NCI-H226 (cell line): ENCODE data around the gene JARID2.
"Not testable (repeated sequence)": the region's sequence is repeated elsewhere in the genome, so short reads cannot be mapped to it uniquely, and the experiment has no call there.

ENCODE experiments used
- DNase-seq: peaks from one replicate; pipeline ENCODE4 v3.0.0-alpha.2; 2015

The JARID2 gene

DNA sequence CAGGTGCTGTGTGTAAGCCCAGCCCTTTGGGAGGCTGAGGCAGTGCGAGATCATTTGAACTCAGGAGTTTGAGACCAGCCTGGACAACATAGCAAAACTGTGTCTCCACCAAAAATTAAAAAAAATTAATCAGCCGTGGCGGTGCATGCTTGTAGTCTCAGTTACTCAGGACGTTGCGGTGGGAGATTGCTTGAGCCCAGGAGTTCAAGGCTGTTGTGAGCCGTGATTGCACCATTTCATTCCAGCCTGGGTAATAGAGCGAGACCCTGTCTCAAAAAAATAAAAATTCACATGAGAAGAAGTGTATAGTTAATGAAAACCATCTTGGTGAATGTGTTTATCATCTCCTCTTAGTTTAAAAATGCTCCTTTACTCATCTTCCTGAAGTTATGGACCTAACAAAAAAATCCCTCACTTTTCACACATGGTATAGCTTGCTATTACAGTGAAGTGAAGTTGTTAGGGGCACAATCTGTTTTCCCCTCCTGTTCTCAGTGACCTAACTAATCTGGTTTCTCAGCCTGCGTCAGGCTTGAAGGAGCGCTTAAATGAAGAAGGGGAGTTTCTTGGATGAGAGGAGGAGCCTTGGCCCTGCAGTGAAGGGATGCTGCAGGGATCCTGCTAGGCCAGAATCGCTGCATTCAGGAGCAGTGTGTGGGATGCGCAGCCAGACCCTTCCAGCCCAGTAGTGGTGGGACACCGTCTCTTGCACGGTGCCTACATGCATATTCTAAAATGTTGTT, 45.3 kb downstream of the JARID2 start:
- no peak for DNase-seq

DNA sequence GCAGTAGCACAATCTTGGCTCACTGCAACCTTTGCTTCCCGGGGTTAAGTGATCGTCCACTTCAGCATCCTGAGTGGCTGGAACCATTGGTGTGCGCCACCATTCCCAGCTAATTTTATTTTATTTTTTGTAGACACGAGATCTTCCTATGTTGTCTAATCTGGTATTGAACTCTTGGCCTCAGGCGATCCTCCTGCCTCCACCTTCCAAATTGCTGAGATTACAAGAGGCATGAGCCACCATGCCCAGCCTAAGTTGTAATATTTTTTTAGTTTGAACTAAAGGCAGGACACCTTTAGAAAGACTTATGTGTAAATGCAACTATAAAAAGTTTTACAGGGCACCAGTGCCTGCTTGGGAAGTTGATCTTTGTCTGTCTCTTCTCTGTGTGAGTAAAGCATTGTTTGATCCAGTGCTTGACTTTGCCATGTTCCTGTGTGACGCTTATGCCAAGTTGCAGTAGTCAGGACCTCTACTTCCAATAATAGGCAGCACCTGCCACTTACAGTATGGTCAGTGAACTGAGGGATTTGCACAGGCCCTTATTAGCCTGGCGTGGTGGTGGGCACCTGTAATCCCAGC, 46.9 kb downstream of the JARID2 start:
- DNase-seq: no peak

DNA sequence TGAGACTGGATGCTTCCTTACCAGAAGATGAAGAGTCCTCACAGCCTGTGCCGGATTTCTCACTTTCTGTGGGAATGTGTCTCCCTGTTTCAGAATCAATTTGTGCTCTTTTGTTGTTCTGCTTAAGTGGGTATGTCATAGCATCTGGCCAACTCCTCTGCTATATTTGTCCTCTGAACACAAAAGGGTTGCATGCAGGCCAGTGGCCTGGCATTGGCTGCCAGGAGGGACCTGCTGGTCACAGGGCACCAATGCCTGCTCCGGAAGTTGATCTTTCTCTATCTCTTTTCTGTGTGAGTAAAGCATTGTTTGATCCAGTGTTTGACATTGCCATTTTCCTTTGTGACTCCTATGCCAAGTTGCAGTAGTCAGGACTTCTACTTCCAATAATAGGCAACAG, 47.8 kb downstream of the JARID2 start:
- no peak for DNase-seq

DNA sequence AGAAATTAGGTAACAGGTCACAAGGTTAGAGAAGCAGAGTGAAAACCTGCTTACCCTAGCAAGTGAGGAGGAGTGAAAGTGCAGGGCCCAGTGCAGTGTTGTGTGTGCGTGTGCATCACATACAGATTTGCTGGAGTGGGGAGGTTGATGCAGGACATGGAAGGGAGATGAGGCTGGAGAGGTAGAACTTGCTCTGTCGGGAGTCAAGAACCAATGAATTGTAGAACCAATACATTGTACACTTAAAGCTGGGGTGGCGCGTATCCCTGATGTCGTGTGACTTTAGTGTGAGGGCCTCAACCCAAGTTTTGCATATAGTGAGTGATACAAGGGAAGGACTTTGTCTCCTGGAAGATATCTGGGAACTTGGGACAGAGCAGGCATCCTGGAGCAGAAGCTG, 48.6 kb downstream of the JARID2 start:
- no peak for DNase-seq

DNA sequence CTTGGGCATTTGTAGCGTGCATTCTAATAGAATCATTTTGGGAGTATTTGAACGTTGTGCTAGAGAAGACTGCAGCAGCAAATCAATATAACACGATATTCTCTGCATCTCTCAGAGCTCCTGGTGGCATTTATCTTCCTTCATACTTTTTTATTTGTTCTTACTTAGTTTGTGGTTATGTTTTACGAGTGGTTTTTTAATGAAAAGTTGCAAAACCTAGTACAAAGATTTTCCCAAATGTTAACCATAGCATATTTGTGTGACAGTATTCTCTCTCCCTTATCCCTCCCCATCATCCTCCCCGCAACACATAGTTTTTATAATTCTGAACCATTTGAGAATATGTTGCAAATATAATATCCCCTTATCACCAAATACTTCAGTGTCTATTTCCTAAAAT, 50.4 kb downstream of the JARID2 start:
- DNase-seq: no peak

DNA sequence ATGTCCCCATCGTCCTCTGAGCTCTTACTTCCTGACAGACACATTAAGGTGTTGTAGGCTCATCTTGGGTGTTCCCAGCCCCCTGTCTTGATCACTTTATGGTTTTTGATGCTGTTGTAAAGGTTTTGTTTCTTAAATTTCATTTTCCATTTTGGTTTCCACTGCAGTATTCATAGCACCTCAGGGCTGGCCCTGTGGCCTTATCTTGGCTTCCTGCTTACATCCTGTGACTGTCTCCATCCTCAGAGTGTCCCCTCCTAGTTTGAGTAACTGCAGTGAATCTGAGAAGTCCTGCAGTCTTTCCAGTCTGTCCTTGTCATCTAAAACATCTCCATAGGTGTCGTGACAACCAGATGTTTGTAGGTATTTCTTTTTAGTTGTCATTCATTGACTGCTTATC, 50.9 kb downstream of the JARID2 start:
- DNase-seq: no peak

DNA sequence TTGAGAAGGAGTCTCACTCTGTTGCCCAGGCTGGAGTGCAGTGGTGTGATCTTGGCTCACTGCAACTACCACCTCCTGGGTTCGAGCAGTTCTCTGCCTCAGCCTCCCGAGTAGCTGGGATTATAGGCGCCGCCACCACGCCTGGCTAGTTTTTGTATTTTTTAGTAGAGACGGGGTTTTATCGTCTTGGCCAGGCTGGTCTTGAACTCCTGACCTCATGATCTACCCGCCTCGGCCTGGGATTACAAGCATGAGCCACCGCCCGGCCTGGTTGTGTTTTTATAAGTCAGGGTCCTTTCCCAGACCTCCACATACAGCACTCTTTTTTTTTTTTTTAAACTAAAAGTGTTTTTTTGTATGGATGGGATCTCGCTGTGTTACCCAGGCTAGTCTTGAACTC, 51.3 kb downstream of the JARID2 start:
- DNase-seq: not testable (repeated sequence)

DNA sequence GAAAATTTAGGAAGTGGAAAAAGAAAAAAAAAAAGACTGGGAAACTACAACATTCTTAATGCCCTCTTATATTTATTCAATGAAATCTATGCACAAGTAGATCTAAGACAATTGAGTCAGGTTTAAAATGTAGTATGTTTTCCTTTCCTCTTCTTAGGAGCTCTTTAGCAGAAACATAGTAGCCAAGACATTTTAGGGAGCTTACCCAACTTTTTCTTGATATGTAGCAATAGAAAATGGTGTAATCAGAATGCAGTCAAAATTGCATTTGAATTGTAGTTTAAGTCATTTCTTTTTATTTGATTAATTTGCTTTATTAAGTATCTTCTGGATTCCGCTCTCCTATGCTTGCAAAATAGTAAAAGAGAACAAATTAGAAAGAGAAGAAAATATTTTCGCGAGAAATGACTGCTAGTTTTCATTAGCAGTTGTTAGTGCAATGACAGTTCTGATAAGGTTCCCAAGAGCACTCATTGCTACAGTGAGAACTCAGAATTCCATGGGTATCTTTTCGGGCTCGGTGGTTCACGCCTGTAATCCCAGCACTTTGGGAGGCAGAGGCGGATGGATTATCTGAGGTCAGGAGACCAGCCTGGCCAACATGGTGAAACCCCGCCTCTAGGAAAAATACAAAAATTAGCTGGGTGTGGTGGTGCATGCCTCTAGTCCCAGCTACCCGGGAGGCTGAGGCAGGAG, 52.2 kb downstream of the JARID2 start:
- DNase-seq: no peak

DNA sequence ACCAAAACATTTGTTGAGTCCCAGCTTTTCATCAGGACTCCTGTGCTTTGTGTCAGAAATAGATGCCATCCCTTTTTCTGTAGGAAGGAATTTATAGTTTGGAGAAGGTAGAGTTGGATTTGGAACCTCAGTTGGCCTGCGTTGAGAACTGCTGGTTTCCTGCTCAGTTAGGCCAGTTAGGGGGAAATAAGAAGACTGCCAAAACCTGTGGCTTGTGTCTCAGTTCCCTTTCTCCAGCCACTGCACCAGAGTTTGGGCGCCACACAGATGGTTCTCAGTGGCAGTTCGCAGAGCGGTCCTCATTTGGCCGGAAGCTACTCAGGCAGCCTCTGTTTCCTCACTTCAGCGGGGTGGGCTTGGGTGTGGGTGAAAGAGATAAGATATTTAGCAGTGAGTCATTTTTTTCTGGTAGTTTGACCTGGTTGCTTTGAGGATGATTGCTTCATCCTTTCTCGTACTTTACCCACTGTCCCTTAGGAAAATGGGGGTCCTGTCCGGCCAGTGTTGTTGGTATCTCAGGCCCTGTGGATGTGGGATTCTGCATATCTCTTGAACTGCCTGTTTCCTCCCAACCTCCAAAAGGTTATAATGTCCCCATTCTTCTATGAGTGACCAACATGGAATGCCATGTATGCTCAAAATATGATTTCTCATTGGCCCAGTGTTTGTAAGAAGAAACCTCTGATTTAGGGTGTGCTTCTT, 53.7 kb downstream of the JARID2 start:
- peak; percentile 74 for DNase-seq

DNA sequence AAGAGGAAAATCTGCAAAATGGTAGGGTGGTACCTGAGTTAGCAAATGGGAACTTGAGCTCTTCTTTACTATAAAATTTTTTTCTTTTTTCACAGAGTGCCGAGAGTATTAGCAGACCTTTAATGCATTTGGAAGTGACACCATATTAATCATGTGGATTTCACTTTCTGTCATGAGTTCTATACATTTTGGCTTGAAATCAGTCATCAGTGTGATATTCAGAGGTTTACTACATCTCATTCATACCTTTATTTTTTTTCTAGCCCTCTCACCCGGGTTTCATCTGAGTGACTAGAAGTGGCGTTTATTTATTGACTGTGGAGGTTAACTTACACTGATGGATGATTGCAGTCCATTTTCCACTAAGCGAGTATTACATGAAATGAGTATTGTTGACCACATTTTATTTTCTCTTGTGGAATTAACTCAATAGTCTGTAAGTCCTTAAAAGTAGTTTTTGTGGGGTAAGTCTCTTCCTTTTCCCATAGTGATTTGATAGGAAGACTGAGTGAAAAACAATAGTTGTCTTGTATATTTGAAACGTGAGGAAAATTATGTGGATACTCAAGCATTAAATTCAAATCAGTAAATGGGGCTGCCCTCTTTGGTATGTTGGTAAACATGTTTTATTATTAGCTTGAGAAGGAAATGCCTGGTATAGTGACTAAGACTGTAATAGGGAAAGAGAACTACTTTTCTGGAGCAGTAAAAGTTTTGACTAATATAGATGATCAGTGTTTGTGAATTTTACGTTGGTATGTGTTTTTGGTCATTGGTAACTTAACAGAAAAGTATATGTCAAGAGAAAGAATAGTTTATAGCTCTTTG, 55.5 kb downstream of the JARID2 start:
- no peak for DNase-seq

DNA sequence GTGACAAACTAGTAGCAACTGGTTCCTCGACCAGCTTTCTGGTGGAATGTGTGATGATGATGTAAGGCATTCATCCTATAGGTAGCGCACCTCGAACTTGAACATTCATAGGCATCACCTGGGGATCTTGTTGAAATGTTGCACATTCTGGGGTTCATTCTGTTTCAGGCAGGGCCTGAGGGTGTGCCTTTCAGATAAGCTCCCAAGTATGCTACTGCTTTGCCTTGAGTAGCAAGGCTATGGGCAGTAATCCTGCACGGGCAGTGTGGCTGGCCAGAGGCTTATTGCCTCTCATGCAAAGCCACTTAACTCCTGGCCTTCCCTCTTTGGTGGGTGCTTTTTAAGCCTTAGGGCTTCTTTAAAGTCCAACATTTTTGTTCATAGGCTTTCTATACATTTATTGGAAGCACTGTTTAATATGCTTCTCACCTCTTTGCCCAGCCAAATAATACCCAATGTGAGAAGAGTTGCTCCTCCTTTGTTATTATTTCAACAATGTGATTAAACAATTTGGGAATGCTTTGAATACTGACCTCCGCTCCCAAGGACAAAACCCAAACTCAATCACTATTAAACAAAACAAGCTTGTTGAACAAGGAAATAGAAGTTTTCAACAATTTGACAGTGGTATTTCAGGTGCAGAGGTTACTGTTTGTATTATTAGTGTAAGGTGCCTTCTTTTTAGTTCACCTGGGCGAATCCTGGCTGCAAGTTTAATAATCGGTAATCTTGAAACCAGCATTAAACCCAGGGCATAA, 57.5 kb downstream of the JARID2 start:
- DNase-seq: no peak

DNA sequence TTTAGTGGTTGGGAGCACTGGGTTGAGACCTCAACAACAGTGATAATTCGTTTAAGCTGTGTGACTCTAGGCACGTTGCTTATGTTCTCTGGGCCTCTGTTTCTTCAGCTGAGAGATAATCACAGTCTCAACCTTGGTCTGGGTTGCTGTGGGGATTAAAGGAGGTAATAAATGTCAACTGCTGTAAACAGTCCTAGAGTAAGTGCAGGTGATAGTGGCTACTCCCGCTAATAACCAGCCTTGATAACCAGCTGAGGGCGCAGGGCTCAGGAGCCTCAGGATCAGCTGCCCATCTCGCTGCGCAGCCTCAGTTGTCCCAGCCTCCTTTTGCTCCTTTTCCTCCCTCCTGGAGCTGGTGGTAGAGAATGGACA, 58.0 kb downstream of the JARID2 start:
- DNase-seq: no peak

DNA sequence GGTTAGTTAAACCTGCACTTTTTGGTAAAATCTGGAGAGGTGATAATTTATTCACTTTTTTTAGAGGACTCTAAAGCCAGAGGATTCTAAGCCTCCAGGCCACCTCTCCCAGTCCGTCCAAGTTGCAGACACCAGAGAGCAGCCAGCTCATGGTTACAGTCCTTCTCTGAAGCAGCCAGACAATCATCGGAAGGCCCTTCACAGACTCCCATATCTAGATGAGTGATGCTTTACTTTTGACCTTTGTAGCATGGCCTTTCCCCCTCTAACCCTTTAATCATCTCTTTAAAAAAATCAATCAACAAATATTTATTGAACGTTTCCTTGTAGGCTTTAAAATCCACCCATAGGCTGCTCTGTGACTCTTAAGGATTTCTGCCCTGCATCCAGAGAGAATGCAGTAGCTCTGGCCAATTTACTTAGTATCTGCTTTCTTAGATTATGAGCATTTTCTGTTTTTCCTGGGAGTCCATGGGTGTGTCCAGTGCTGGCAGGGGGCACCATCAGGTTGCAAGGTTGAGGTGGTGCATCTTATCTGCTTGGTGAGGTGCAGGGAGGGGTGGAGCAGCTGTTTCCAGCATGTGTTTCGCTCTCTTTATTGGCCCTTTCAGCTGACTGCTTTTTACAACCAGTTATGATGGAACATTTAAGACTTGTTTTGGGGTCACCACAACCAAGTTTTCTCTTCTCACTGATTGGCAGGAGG, 58.6 kb downstream of the JARID2 start:
- no peak for DNase-seq

DNA sequence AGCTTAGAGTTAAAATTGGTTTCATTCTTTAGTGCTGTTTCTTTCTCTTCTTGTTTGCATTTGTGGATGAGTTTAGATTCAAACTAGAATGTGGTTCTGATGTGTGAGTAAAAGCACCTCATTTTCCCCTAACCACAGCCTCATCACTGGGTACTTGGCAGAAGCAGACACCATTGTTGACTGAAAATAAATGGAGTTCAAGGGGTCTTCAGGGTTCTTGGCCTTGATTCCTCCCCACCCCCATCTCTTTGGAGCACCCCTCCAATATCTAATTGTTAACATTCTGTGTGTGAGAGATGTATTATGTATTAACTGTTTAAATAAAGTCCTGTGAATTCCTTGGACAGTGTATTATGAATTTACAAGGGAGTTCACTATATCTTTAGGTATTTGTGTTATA, 59.6 kb downstream of the JARID2 start:
- no peak for DNase-seq

DNA sequence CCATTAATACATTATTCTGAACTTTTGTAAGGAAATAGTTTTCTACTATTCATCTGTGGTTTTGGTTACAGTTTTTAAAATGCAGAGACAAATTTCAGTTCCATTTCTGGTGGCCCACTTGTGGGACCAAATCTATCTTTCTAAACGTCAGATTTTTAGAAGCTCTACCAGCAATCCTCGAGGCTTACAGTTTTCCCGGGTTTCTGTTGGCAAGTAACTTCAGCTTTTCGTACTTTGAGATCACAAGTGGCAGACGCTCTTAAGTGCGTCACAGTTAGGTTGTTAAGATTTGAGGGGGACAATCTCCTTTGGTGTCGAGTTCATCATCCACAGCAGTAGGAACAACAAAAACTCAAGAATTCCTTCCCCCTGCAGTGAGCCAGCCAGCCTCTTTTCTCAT, 60.0 kb downstream of the JARID2 start:
- no peak for DNase-seq

DNA sequence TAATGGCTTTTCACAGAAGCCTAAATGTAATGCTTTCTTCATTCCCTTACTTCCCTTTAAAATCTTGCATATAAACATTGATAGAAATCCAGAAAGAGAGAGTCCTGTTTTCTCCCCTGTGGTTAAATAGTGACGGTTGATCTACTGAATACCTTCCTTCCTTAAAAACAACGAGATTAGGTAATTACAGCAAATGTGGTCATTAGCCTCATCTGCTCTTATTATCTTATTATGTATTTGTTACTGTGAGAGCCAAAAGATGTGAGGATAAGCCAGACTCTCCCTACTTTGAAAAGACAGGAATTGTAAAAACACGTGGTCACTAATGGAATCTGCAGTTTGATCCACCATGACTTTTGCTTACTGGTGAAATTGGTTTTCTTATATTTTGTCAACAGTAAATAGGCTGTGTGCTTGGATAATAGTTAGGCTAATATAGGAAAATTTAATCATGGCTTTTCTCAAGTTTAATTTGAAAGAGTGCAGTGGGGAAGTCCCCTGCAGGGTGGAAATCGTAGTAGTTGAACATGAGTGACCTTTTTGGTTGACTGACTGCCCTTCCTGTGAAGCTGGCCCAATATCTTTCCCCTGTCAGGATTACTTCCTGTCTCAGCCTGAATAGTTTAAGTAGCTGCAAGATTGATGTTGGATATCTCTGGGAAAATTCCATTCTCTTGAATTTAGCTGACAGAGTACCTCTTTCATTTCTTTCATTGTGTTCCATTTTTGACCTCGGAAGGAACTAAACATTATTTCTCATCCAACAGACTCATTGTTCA, 62.8 kb downstream of the JARID2 start:
- DNase-seq: peak; percentile 55

DNA sequence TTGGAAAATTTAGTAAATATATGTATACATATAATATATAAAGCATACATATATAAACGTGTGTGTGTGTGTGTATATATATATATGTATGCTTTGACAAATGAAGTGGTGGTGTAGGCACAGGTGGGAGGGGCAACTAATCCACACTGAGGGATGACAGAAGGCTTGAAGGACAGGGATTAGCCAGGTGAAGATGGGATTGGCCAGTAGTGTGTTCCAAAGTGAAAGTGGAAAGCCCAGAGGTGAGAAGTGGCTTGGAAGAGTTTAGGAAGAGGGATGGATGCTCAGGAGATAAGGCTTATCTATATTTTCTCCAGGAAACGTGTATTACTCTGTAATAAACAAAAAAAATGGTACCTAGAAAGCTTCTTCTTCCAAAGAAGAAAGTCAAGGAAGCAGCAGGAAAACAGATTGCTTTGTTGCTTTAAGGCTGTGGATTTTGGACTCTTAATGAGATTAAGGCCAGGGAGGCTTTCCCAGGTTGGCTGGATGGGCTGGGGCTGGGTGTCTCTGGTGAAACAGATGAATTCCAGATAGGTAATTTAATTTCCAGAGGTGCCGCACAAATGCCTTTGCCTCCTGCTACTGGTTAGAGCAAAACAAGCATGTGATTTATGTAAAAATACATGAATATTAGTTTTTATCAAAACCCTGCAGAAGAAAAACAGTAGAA, 63.9 kb downstream of the JARID2 start:
- no peak for DNase-seq

DNA sequence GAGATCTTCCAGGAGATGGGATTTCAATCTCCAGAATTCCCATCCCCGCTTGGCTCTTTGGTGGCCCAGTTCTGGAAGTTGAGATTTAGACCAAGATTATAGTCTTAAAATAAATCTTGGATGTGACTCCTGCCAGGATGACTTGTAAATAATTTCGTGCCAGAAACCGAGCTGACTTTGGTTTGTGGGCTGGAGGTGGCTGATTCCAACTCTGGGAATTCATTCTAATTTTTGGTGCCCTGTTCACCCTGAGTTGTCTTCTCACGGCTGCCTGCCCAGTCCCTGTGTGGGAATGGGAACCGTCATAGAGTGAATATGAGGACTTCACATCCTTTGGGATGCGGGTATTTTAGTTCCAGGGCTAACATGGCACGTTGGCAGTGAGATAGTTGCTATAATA, 64.8 kb downstream of the JARID2 start:
- no peak for DNase-seq

DNA sequence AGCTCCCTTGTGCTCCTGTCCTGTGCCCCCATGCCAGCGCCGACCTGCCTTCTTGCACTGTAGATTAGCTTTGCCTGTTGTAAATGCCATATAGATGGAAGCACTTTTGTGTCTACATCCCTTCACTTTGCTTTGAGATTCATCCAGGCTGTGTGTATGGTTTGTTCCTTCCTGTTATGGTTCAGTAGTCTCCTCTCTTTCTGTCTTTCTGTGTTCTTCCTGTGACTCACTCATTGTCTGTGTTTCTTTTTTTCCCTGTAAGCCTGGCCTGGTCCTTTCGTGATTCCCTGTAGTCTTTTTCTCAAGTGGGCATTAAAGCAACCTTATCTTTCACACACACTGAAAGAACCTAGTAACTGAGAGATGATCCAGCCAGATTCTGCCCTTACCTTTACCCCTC, 66.6 kb downstream of the JARID2 start:
- DNase-seq: no peak

DNA sequence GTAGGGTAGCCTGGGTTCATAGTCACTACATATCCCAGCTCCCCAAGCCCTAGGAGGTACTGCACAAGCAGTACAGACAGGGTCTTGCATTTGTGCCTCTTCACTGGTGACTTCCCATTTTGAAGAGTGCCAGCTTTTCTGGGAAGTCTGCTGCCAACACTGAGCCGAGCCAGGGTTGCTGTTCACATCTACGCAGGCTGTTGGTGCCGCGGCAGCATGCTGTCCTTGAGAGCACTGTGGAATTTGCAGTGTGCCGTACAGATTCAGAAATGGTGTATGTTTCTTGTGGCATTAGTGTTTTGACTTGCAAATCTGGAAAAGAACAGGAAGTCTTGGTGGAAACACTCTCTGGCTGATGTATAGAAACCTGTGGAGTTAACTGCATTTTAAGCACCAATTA, 67.5 kb downstream of the JARID2 start:
- DNase-seq: no peak
